ENCODE data around the gene TMEM8B. TPM values are rescaled to one million over a fixed set of nuclear protein-coding genes. Genes with fewer than 3 reads are reported as not detected.

The TMEM8B gene
- total RNA-seq, 2 experiments from 2014 or later: 1.2 to 3.5 TPM

DNA sequence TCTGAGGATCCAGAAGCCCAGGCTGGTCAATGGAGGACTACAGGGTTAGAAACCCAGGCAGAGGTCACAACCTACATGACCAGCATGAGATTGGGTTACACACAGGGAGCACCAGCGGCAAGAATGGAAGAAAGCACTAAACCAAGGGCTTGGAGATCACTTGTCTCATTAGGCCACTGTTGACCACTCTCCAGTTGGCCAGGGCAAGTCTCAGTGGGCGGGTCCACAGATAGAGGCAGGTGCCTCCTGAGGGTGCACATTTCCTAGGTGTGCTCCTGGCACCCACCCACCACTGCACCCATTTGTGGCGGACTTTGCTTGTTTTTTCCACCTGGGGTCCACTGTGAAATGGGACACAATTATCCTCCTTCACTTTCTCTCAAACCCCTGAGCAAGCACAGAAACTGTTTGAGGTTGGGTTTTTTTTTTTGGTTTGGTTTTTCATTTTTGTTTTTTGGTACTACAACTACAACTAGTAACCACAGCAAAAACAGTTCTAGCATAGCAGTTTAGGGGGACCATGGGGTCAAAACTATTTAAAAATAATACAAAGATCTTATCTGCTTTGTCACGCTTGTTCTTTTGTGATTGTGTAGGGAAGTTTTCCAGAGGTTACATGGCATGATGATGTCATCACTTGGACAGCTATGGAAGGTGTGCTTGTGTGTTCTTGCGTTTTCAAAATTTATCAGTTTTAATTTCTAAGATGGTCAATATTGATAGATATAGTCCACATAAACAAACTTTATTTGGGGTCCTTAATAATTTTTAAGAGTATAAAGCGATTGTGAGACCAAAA lies 31.5 kb upstream of the TMEM8B start:
- H3K27me3 Mint-ChIP-seq: no peaks in the 10 kb centered on the region

GRCh38 chr9:35798658-35799374 lies 30.2 kb upstream of the TMEM8B start:
- Mint-ChIP-seq H3K4me1 (peaks cover 31% of the 10 kb centered on the region), H3K36me3 (peaks cover 1% of the 10 kb centered on the region), H3K4me3 (no peak overlapping the region), H3K27ac (no peak overlapping the region), H3K27me3 (no peaks in the 10 kb centered on the region), H3K9me3 (ENCODE audit: low read depth) (no peaks in the 10 kb centered on the region)
- CTCF ChIA-PET: interaction anchor here (1.0 to 2.5 kb wide), 3 partner anchors 8 to 83 kb away, joined by 5 to 10 read pairs (median 6); partner anchors contain the start of gene SPAG8
- DNase-seq (peak; percentile 48), ATAC-seq (peak; percentile 74)

More for the DNA sequence above, 31.5 kb upstream of the TMEM8B start:
- H3K27ac Mint-ChIP-seq: no peak overlapping the region
- no peak overlapping the region for H3K4me3 Mint-ChIP-seq
- CTCF ChIA-PET: interaction anchor here (1.4 to 1.8 kb wide), 3 partner anchors 29 to 85 kb away, joined by 6 read pairs; no protein-coding TSS in a partner anchor
- H3K4me1 Mint-ChIP-seq: peaks cover 32% of the 10 kb centered on the region
- ATAC-seq: no peak
- no peaks in the 10 kb centered on the region for H3K36me3 Mint-ChIP-seq
- H3K9me3 Mint-ChIP-seq (ENCODE audit: low read depth): no peaks in the 10 kb centered on the region
- no peak for DNase-seq

DNA sequence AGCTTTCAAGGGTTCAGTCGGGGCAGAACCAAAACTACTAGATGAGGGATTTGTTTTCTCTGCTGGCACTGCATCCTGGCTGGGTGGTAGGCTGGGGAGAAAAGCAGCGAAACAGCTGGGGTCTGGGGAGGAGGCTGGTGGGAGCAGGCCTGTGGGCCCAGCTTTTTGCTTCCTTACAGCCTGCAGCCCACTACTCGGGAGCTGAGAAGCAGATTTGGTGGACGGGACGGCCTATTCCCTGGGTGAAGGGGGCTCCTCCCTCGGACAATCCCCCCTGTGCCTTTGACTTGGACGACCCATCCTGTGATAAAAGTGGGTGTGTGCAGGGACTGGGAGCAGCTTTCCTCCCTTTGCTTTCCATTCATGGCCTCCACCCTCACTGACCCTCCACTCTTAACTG lies 28.5 kb upstream of the TMEM8B start:
- Mint-ChIP-seq H3K27me3 (no peaks in the 10 kb centered on the region), H3K27ac (no peak overlapping the region), H3K4me3 (no peak overlapping the region), H3K9me3 (ENCODE audit: low read depth) (no peaks in the 10 kb centered on the region), H3K36me3 (peaks cover 1% of the 10 kb centered on the region), H3K4me1 (peaks cover 22% of the 10 kb centered on the region)
- DNase-seq (no peak), ATAC-seq (no peak)
- CTCF ChIA-PET: interaction anchor here (2.5 kb wide), 1 partner anchor 10 kb away, joined by 10 read pairs; no protein-coding TSS in a partner anchor

DNA sequence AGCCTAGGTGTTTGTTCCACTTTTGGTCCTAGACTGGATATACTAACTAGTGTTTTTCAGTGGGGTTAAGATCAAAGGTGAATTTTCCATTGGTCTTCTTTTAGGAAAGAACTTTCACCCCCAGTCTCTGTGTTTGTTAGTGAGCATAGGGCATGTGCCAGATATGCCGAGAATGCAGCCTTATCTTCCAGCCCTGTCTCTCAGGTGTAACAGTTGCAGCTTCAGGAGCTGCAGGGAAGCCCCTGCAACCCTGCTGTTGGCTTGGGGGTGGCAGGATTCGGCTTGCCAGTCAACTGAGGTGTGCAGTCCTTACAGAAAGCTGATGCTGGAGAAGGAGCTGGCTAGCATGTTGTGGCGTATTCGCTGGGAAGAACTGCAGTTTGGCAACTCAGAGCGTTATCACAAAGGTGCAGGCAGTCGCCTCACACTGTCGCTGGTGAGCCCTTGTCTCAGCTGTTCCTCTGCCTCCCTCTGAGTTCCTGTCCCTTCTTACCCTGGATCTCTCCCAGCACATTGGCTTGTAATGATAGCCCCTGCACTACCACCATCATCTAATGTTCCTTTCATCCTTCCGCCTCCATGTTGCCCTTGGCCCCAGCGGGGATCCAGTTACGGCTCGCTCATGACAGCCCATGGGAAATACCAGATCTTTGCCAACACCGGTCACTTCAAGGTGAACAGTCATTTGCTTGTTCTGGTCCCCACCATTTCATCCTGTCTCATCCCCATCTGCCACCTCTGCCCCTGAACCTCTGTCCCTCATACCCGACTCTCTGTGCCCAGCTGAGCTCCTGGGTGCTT lies 27.5 kb upstream of the TMEM8B start:
- H3K9me3 Mint-ChIP-seq (ENCODE audit: low read depth): no peaks in the 10 kb centered on the region
- peaks cover 18% of the 10 kb centered on the region for H3K4me1 Mint-ChIP-seq
- DNase-seq (no peak), ATAC-seq (no peak)
- CTCF ChIA-PET: interaction anchor here (0.6 to 3.3 kb wide), 3 partner anchors 11 to 718 kb away, joined by 4 to 10 read pairs (median 7); no protein-coding TSS in a partner anchor
- peak overlapping the region; percentile 8 for H3K27ac Mint-ChIP-seq
- no peaks in the 10 kb centered on the region for H3K27me3 Mint-ChIP-seq
- no peak overlapping the region for H3K4me3 Mint-ChIP-seq
- H3K36me3 Mint-ChIP-seq: peaks cover 2% of the 10 kb centered on the region

DNA sequence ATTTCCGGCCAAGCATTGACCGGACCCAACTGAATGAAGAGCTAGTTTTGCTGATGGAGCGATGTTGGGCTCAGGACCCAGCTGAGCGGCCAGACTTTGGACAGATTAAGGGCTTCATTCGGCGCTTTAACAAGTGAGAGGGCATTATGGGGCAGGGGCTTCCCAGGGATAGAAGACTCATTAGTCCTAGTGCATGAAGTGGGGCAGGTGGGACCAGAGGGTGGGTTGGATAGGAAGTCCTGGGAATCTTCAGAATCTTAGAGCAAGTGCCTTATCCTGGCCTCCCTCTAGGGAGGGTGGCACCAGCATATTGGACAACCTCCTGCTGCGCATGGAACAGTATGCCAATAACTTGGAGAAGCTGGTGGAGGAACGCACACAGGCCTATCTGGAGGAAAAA lies 22.9 kb upstream of the TMEM8B start:
- DNase-seq: no peak
- ATAC-seq: no peak
- no peak overlapping the region for H3K27ac Mint-ChIP-seq
- peaks cover 7% of the 10 kb centered on the region for H3K36me3 Mint-ChIP-seq
- no peak overlapping the region for H3K4me3 Mint-ChIP-seq
- peaks cover 7% of the 10 kb centered on the region for H3K4me1 Mint-ChIP-seq
- no peaks in the 10 kb centered on the region for H3K9me3 Mint-ChIP-seq (ENCODE audit: low read depth)
- CTCF ChIA-PET: interaction anchor here (1.3 to 2.7 kb wide), 2 partner anchors 16 to 57 kb away, joined by 5 to 9 read pairs; partner anchors contain the start of genes GBA2 and RGP1
- no peaks in the 10 kb centered on the region for H3K27me3 Mint-ChIP-seq

DNA sequence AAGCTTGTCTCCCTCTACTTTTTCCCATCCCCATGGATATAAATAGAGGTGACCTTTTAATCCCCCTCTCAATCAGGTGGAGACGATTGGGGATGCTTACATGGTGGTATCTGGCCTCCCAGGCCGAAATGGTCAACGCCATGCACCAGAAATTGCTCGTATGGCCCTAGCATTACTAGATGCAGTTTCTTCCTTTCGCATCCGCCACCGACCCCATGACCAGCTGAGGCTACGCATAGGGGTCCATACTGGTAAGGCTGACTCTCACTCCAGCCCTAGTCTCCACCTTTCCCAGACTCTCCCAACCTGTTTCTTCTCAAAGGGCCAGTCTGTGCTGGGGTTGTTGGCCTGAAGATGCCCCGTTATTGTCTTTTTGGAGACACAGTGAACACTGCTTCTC lies 20.6 kb upstream of the TMEM8B start:
- Mint-ChIP-seq H3K9me3 (ENCODE audit: low read depth) (no peaks in the 10 kb centered on the region), H3K36me3 (peaks cover 6% of the 10 kb centered on the region), H3K4me3 (no peak overlapping the region), H3K27ac (no peak overlapping the region), H3K27me3 (peaks cover 2% of the 10 kb centered on the region), H3K4me1 (peaks cover 29% of the 10 kb centered on the region)
- DNase-seq (no peak), ATAC-seq (no peak)
- CTCF ChIA-PET: interaction anchor here (1.4 to 1.8 kb wide), 2 partner anchors 18 to 74 kb away, joined by 3 to 5 read pairs; no protein-coding TSS in a partner anchor

GRCh38 chr9:35810122-35810521 lies 18.9 kb upstream of the TMEM8B start:
- no peak overlapping the region for H3K4me3 Mint-ChIP-seq
- peaks cover 38% of the 10 kb centered on the region for H3K4me1 Mint-ChIP-seq
- H3K27me3 Mint-ChIP-seq: peaks cover 2% of the 10 kb centered on the region
- no peaks in the 10 kb centered on the region for H3K9me3 Mint-ChIP-seq (ENCODE audit: low read depth)
- ATAC-seq (no peak), DNase-seq (no peak)
- CTCF ChIA-PET: no interaction called here
- peaks cover 6% of the 10 kb centered on the region for H3K36me3 Mint-ChIP-seq
- H3K27ac Mint-ChIP-seq: no peak overlapping the region

DNA sequence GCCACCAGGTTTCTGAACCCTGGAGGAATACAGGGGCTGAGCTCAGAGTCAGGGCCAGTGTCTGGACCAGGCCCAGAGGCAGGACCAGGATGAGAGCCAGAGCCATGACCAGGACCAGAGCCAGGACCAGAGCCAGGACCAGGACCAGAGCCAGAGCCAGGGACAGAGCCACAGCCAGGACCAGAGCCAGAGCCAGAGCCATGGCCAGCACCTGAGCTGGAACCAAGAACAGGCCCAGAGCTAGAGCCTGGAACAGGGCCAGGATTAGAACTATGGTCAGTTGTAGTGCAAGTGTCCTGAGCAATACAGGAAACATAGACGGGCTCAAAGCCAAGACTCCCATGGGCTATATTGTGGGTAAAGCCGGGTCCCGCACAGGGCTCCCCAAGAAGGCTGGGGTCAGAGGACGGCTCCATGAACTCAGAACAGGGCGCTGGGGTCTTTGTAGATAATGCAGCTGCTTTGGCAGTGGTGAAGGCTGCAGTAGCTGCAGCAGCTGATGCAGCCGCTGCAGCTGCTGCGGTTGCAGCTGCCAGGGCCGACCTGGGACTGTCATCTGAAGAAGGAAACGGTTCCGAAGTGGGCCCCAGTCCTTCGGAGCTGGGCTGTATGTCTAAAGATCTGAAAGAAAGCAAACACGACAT lies 17.5 kb upstream of the TMEM8B start:
- DNase-seq (no peak), ATAC-seq (no peak)
- H3K4me3 Mint-ChIP-seq: peak overlapping the region; percentile 75
- H3K9me3 Mint-ChIP-seq (ENCODE audit: low read depth): no peaks in the 10 kb centered on the region
- CTCF ChIA-PET: interaction anchor here (1.0 to 3.2 kb wide), 20 partner anchors 11 to 208 kb away, joined by 3 to 13 read pairs (median 6); partner anchors contain the start of genes CREB3, GBA2, RGP1 and TLN1
- peaks cover 2% of the 10 kb centered on the region for H3K27me3 Mint-ChIP-seq
- peaks cover 44% of the 10 kb centered on the region for H3K4me1 Mint-ChIP-seq
- peak overlapping the region; percentile 95 for H3K27ac Mint-ChIP-seq
- H3K36me3 Mint-ChIP-seq: peaks cover 6% of the 10 kb centered on the region

DNA sequence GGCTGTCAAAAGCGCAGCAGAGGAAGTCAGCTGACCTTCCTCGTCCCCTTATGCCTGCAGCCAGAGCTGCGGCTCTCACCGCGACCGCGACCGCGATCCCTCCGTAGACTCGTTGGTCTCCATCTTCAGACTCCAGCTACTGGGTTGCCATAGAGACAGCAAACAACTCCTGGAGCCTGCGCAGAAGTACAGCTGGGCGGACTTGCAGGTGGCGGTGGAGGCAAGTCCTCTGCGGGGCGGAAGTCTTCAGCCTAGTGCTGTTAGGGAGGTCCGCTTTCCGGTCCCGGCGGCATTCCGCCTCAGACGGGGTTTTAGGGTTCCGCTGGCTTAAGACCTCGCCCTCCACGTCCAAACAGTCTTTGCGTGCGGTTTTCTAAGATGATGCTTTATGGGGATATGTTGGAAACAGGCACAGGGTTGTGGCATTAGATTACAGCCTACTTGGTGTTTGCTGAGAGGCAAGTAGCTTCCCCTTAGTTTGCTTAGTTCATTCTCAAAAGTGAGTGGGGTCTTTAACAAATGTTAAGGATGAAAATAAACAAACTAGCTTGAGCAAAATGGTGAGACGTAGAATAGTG lies 16.9 kb upstream of the TMEM8B start, which contains the start of gene SPAG8:
TSS of gene SPAG8 (minus strand) at position 238 of the 578 bp plus-strand sequence. CDS start at position 123, 115 bp downstream.
- DNase-seq (peak; percentile 99), ATAC-seq (peak; percentile 69)
- Mint-ChIP-seq H3K4me3 (peak within 1 kb of the TSS; percentile 75), H3K9me3 (ENCODE audit: low read depth) (no peaks in the 10 kb centered on the region), H3K36me3 (peaks cover 2% of the 10 kb centered on the region), H3K4me1 (peaks cover 44% of the 10 kb centered on the region), H3K27ac (peak within 1 kb of the TSS; percentile 95), H3K27me3 (peaks cover 2% of the 10 kb centered on the region)
- CTCF ChIA-PET: interaction anchor here (0.9 to 3.2 kb wide), 21 partner anchors 11 to 208 kb away, joined by 3 to 13 read pairs (median 6); partner anchors contain the start of genes CCDC107, CREB3, GBA2 and RGP1

DNA sequence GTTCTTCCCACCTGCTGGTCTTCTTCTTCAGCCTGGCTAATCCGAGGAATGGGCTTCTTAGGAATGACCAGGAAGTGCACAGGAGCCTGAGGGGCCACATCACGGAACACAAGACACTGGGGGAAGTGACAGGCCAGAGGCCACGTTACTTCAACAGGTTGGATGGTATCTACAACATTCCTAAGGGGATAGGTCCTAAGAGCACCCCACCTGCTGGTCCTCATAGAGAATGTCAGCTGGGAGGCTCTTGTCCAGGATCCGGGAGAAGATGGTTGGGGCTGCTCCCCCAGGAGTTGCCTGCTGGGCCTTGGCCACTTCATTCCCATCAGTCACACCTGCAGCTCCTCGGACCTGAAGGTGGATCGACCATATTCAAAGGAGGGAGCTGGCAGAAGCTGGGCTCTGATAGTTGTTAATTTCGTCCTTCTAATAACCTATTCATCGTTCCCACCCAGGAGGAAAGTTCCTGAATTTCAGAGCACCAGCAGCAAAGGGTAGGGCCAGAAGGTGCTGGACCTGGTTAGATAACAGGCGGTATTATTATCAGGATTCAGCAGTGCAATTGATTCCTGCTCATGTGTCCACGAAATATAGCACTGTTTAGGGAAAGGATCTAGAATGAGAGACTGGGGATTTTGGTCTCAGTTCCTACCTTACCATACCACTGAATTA lies 15.5 kb upstream of the TMEM8B start:
- H3K9me3 Mint-ChIP-seq (ENCODE audit: low read depth): no peaks in the 10 kb centered on the region
- peak overlapping the region; percentile 84 for H3K4me3 Mint-ChIP-seq
- ATAC-seq: no peak

GRCh38 chr9:35814106-35814840 lies 14.8 kb upstream of the TMEM8B start:
- ATAC-seq: peak; percentile 8
- H3K4me3 Mint-ChIP-seq: peak overlapping the region; percentile 84
- peaks cover 2% of the 10 kb centered on the region for H3K36me3 Mint-ChIP-seq
- CTCF ChIA-PET: interaction anchor here (0.8 to 3.2 kb wide), 11 partner anchors 9 to 210 kb away, joined by 3 to 13 read pairs (median 3); partner anchors contain the start of genes CREB3, GBA2, RGP1 and TLN1
- peaks cover 44% of the 10 kb centered on the region for H3K4me1 Mint-ChIP-seq
- peak; percentile 79 for DNase-seq
- peaks cover 2% of the 10 kb centered on the region for H3K27me3 Mint-ChIP-seq
- H3K27ac Mint-ChIP-seq: peak overlapping the region; percentile 97
- no peaks in the 10 kb centered on the region for H3K9me3 Mint-ChIP-seq (ENCODE audit: low read depth)

More for the DNA sequence above, 15.5 kb upstream of the TMEM8B start:
- CTCF ChIA-PET: interaction anchor here (1.0 to 3.2 kb wide), 10 partner anchors 9 to 210 kb away, joined by 3 to 13 read pairs (median 5); partner anchors contain the start of genes GBA2 and RGP1
- Mint-ChIP-seq H3K36me3 (peaks cover 2% of the 10 kb centered on the region), H3K4me1 (peaks cover 44% of the 10 kb centered on the region), H3K27me3 (peaks cover 2% of the 10 kb centered on the region), H3K27ac (peak overlapping the region; percentile 97)
- no peak for DNase-seq
